Measurements from ENCODE around the gene CDK5. TPM values are rescaled to one million over a fixed set of nuclear protein-coding genes. Genes with fewer than 3 reads are reported as not detected.

CDK5 gene
- total and polyA plus RNA-seq, 9 of the 15 experiments (the other 6 are each of a cell fraction or from before 2014, with no cell fraction given): 3.2 to 38.0 (median 27.5) TPM

DNA sequence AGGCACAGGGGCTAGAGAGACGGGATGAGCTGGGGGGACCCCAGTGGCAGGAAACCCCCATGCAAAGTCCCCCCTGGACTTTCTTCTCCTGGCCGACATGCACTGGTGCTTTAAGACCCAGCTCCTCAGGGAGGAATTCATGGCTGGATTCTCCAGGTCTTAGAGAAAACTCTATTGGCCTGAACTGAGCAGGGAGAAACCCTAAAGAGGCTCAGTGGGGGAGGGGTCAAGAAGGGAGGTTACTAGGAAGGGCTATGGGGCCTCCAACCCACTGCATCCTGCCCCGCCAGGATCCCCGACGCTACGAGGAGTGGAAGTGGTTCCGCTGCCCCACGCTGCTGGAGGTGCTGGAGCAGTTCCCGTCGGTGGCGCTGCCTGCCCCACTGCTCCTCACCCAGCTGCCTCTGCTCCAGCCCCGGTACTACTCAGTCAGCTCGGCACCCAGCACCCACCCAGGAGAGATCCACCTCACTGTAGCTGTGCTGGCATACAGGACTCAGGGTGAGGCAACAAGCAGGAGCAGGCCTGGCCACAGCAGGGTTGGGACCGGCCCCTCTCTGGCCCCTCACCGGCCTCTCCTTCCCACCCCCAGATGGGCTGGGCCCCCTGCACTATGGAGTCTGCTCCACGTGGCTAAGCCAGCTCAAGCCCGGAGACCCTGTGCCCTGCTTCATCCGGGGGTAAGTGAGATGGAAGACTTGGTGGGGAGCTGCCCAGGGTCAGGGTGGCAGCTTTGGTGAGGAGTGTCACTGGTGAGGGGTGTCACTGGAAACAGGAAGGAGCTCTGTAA is 47.2 kb downstream of the CDK5 start (continued):
- TF ChIP-seq HNRNPLL (IDR thresholded peaks at IDR 0.05; ENCODE audit: low read depth, low read length, poor library complexity, severe bottlenecking) (peak; percentile 57), ZNF316 (IDR thresholded peaks at IDR 0.05) (no peak), RBM14 (IDR thresholded peaks at IDR 0.05; ENCODE audit: borderline replicate concordance, insufficient read depth, low read depth, low read length) (no peak), HDAC8 (tag; IDR thresholded peaks at IDR 0.05) (peak; percentile 31; the same call in 1 of the 2 replicates), ETV5 (CRISPR knock-in tag; IDR thresholded peaks at IDR 0.05; ENCODE audit: low read depth) (peak; percentile 63), ARHGAP35 (IDR thresholded peaks at IDR 0.05; ENCODE audit: partially characterized antibody) (no peak), ETS2 (tag; IDR thresholded peaks at IDR 0.05; ENCODE audit: borderline replicate concordance, poor library complexity, severe bottlenecking) (no peak), RFX7 (CRISPR knock-in tag; IDR thresholded peaks at IDR 0.05) (no peak)
- TF ChIP-seq, protein P1, sequence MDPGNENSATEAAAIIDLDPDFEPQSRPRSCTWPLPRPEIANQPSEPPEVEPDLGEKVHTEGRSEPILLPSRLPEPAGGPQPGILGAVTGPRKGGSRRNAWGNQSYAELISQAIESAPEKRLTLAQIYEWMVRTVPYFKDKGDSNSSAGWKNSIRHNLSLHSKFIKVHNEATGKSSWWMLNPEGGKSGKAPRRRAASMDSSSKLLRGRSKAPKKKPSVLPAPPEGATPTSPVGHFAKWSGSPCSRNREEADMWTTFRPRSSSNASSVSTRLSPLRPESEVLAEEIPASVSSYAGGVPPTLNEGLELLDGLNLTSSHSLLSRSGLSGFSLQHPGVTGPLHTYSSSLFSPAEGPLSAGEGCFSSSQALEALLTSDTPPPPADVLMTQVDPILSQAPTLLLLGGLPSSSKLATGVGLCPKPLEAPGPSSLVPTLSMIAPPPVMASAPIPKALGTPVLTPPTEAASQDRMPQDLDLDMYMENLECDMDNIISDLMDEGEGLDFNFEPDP (CRISPR knock-in tag; IDR thresholded peaks at IDR 0.05): 0 out of 2 replicates have a peak, but pooled peaks have one; percentile 15
- TF ChIP-seq, protein P2, sequence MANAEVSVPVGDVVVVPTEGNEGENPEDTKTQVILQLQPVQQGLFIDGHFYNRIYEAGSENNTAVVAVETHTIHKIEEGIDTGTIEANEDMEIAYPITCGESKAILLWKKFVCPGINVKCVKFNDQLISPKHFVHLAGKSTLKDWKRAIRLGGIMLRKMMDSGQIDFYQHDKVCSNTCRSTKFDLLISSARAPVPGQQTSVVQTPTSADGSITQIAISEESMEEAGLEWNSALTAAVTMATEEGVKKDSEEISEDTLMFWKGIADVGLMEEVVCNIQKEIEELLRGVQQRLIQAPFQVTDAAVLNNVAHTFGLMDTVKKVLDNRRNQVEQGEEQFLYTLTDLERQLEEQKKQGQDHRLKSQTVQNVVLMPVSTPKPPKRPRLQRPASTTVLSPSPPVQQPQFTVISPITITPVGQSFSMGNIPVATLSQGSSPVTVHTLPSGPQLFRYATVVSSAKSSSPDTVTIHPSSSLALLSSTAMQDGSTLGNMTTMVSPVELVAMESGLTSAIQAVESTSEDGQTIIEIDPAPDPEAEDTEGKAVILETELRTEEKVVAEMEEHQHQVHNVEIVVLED (CRISPR knock-in tag; IDR thresholded peaks at IDR 0.05): no peak
- TF ChIP-seq, protein P3, sequence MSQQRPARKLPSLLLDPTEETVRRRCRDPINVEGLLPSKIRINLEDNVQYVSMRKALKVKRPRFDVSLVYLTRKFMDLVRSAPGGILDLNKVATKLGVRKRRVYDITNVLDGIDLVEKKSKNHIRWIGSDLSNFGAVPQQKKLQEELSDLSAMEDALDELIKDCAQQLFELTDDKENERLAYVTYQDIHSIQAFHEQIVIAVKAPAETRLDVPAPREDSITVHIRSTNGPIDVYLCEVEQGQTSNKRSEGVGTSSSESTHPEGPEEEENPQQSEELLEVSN (IDR thresholded peaks at IDR 0.05; ENCODE audit: borderline replicate concordance in 1 of 2, extremely low read depth in 1 of 2, insufficient read depth in 1 of 2, insufficient read length in 1 of 2, low read depth in 1 of 2, low read length in 1 of 2, poor library complexity in 1 of 2, severe bottlenecking in 1 of 2): peak; percentile 52 to 69
- TF ChIP-seq, protein P4, sequence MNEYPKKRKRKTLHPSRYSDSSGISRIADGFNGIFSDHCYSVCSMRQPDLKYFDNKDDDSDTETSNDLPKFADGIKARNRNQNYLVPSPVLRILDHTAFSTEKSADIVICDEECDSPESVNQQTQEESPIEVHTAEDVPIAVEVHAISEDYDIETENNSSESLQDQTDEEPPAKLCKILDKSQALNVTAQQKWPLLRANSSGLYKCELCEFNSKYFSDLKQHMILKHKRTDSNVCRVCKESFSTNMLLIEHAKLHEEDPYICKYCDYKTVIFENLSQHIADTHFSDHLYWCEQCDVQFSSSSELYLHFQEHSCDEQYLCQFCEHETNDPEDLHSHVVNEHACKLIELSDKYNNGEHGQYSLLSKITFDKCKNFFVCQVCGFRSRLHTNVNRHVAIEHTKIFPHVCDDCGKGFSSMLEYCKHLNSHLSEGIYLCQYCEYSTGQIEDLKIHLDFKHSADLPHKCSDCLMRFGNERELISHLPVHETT (CRISPR knock-in tag; conservative IDR thresholded peaks at IDR 0.05 in 1 of 2, IDR thresholded peaks at IDR 0.05 in 1 of 2): no peak
- TF ChIP-seq, protein P5, sequence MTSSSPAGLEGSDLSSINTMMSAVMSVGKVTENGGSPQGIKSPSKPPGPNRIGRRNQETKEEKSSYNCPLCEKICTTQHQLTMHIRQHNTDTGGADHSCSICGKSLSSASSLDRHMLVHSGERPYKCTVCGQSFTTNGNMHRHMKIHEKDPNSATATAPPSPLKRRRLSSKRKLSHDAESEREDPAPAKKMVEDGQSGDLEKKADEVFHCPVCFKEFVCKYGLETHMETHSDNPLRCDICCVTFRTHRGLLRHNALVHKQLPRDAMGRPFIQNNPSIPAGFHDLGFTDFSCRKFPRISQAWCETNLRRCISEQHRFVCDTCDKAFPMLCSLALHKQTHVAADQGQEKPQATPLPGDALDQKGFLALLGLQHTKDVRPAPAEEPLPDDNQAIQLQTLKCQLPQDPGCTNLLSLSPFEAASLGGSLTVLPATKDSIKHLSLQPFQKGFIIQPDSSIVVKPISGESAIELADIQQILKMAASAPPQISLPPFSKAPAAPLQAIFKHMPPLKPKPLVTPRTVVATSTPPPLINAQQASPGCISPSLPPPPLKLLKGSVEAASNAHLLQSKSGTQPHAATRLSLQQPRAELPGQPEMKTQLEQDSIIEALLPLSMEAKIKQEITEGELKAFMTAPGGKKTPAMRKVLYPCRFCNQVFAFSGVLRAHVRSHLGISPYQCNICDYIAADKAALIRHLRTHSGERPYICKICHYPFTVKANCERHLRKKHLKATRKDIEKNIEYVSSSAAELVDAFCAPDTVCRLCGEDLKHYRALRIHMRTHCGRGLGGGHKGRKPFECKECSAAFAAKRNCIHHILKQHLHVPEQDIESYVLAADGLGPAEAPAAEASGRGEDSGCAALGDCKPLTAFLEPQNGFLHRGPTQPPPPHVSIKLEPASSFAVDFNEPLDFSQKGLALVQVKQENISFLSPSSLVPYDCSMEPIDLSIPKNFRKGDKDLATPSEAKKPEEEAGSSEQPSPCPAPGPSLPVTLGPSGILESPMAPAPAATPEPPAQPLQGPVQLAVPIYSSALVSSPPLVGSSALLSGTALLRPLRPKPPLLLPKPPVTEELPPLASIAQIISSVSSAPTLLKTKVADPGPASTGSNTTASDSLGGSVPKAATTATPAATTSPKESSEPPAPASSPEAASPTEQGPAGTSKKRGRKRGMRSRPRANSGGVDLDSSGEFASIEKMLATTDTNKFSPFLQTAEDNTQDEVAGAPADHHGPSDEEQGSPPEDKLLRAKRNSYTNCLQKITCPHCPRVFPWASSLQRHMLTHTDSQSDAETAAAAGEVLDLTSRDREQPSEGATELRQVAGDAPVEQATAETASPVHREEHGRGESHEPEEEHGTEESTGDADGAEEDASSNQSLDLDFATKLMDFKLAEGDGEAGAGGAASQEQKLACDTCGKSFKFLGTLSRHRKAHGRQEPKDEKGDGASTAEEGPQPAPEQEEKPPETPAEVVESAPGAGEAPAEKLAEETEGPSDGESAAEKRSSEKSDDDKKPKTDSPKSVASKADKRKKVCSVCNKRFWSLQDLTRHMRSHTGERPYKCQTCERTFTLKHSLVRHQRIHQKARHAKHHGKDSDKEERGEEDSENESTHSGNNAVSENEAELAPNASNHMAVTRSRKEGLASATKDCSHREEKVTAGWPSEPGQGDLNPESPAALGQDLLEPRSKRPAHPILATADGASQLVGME (CRISPR knock-in tag; IDR thresholded peaks at IDR 0.05): no peak

All from K562 (cell line).